HG03097 (cell line): ENCODE data around the gene PAK5.

ENCODE experiments used
- ATAC-seq: cut with Tn5 transposase; IDR thresholded peaks from one replicate; pipeline ENCODE4 v1.9.1; 2021; ENCODE audit not compliant: unreplicated experiment, low FRiP score

The PAK5 gene

DNA sequence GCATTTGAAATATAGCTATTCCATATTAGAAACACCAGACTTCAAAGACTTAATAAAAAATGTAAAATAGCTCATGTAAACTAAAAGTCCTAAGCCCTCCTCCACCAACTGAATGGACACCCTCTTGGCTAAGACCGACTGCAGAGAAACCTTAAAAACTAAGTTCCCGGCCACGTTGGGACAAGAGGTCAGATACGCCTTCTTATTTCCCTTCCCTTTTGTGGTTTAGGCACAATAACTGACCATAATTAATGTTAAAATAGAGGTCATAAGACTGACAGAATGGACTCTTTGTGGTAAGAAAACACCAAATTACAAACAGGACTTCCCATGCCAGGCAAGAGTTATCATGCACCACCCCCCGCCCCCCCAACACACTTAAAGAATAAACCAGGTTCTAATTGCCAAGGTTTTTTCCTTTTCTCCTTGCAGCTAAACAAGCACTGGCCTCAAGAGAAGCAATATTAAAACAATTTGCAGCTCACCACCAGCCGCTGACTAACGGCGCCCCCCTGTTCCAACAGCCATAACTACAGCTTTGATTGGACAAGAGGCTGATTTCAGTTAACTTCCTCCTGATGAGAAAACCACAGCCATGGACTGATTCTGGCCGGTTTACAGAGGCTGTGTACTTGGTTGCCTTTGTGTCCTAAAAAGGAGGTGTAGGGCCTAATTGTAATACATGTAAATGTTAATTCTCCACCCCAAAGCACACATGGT, 335.2 kb downstream of the PAK5 start:
- no peak for ATAC-seq

DNA sequence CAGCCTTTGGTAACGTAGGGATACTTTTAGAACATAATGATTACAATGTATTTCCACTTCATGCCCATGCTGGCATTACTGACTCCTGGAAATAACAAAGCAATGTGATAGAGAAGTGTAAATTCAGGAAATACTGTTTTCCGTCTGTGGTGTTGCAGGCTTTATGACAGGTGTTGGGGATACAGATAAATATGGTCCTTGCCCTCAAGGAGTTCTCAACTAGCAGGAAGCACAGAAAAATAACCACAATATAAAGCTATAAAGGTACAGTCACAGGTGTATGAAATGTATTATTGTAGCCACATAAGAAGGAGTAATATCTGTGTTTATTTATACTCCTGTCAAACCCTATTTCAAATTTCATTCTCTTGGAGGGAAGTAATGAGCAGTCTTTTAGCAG, 337.4 kb downstream of the PAK5 start:
- ATAC-seq = no peak

DNA sequence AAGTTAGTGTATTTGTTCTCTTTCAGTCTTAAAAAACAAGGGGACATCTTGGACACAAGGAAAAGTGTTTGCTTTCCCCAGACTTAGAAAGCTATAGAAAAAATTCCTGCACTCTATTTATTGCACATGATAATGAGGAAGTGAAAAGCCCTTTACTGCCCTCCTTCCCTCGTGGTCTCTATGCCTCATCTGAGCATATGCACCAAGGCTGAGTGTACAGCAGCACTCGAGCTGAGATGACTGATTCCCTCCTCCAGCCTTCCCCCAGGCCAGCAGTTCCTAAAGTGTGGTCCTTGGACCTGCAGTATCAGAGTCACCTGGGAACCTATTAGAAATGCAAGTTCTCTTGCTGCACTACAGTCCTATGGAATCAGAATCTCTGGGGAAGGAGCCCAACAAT, 338.8 kb downstream of the PAK5 start:
- no peak for ATAC-seq

DNA sequence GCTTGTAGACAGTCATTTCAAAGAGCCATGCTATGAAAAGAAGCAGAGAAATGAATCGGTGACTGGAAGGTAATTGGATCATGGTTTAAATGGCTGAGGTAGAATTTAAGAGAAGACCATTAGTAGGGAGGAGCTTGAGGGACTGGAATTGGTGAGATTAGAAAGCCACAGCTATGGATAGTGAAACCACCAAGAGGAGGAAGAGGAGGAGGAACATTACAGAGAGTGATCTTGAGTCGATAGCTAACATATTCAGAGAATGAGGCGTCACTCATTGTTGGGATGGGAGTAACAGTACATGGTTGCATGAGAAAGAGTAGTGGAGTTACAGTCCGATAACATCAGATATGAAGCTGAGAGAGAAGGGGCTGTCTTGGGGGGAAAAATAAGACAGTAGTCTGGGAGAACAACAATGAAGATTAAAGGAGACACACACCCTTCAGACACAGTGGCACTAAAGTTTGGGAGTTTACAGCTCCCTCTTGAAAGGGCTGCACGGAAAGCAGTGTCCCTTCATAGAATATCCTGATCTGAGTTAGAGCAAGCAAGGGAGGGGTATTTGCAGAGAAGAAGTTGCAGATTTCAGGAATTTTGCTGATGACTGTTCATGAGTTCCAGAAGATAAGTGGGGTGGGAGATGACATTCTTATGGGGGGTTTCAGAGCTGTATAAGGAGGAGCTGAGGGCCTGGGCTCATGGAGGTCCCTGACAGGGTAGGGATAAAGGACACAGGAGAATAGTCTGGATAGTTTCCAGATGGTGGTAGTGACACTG, 339.6 kb downstream of the PAK5 start:
- ATAC-seq = no peak

DNA sequence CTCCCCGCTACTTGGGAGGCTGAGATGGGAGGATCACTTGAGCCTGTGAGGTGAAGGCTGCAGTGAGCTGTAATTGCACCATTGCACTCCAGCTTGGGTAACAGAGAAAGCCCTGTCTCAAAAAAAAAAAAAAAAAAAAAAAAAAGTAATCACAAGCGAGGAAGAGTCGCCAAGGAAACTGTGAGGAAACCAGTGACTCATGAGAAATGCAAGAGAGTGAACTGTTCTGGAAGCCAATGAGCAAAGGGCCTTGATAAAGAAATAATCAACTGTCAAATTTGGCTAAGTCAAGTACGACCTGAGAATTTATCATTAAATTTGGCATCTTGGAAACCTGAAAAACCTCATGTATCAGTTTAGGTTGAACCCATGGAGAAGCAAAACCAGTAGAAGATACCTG, 340.6 kb downstream of the PAK5 start:
- no peak for ATAC-seq

DNA sequence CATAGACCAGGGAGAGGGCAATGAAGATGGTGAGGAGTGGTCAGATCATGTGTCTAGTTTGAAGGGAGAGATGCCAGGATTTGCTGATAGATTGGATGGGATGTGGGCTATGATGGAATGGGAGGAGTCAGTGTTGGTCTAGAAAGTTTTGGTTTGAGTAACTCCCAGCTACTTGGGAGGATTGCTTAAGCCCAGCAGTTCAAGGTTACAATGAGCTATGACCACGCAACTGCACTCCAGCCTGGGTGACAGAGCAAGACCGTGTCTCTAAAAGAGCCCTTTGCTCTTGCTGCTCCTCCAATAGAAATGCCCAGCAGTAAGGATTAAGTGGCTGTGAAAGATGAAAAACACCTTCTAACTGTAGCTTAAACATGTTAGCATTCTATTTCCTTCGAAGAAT, 342.7 kb downstream of the PAK5 start:
- ATAC-seq = no peak

DNA sequence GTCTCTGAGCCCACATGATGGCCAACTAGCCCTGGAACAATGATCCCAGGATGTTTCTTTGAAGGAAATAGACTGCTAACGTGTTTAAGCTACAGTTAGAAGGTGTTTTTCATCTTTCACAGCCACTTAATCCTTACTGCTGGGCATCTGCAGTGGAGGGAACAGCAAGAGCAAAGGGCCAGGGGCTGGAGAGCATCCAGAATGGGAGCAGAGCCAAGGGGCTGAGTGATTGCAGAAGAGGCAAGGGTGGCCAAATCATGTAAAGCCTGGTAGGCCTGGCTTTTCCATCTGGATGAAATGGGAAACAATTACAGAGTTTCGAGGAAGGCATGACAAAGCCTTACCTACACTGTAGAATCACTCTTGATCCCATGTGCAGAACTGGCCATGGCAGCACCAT, 343.2 kb downstream of the PAK5 start:
- no peak for ATAC-seq

DNA sequence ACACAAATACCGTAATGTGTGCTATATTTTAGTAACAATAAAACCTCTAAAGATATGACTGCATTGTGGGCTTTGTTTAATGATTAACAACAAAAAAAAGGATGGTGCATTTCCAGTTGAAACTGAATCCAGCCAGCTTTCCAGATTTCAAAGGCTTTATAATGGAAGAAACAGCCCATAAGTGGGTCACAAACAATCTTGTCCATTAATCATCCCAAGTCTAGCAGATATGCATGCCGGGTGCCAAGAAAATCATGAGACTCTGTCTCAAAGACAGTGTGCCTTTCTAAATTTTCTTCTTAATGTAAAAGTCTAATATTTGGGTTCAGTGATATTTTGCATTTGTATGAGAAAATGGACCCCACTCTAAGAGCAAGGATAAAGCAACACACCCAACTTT, 345.1 kb downstream of the PAK5 start:
- ATAC-seq = no peak

DNA sequence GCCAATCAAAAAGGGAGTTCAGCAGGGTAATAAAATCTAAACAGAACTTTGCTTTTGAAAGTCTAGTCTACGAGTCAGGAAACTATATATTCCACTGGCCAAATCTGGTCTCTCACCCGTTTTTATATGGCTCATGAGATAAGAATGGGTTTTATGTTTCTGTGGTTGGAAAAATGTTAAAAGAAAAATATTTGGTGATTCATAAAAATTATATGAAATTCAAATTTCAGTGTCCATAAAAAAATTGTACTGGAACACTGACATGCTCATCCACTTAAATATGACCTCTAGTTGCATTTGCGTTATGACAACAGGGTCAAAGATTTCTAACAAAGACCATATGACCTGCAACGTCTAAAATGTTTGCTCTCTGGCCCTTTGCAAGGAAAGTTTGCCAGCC, 346.8 kb downstream of the PAK5 start:
- no peak for ATAC-seq

DNA sequence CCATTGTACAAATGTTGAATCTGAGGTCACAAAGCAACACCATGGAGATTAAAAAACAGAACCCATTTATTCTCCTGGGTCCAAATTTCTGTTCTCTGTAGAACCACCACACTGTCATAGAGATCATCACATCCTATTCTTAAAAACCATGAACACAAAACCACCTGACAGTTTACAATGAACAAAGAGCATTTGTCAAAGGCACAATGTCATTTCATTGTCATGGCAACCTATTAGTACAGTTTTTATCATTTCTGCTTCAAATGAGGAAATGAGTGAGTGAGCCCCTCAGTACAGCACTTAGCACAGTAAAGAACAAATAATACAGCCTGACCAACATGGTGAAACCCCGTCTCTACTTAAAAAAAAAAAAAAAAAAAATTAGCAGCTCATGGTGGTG, 347.6 kb downstream of the PAK5 start:
- no peak for ATAC-seq

DNA sequence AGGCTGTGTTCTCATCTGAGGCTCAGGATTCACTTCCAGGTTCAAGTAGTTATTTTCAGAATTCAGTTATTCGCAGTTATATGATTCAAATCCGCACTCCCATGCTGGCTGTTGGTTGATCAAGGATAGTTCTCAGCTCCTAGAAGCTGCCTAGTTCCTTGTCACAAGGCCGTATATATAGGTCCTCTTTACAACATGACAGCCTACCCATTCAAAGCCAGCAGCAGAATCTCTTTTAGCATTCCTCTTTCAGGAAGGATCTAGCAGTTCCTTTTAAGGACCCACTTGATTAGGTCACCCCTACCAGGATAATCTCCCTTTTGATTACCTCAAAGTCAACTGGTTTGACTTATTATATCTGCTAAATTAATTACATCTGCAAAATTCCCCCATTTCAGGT, 348.2 kb downstream of the PAK5 start:
- no peak for ATAC-seq

DNA sequence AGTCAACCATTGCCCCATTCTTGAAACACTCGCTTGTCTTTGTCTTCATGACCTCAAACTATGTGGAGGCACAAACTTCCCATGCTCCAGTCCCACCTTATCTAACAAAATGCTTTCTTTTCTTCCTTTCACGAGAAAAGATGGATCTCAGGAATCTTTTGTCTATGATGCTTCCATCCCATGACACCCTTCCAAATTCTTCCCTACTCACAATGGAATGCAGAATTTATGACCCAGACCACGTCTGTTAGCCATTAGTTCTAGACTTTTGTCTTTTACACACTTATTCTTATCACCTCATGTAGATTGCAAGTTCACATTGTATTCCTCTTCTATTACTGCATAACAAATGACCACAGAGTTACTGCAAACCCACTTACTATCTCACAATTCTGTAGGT, 348.7 kb downstream of the PAK5 start:
- no peak for ATAC-seq

DNA sequence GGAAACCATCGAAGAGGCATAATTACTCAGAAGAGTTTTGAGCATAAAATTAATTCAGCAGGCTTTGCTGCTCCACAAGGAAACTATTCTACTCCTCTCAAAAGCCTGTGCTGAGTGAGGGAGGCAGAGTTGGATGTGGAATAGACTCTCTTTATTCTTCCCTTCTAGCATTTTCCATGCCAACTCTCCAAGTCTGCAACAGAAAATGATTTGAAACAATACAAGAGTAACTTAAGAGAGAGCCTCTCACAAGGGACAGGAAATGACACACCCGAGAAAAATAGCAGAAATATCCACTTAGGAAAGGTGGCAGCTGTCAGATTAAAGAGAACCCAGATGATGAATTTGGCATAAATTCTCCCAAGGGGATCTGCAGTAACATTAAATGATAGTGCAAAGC, 350.8 kb downstream of the PAK5 start:
- ATAC-seq = no peak
